22Rv1 (cell line): Measurements from ENCODE around the gene CIDEB.

Experiments used
- H3K27ac ChIP-seq: fragments of 450-650 bp; 2 replicates; pipeline ENCODE4 v1.5.1; 2017
- CTCF ChIP-seq: fragments of 450-650 bp; IDR thresholded peaks from 2 replicates; pipeline ENCODE4 v1.5.1; 2017; ENCODE audit warnings: mild to moderate bottlenecking
- ZFX ChIP-seq: fragments of 450-650 bp; IDR thresholded peaks from 2 replicates; pipeline ENCODE4 v1.6.1; 2017; ENCODE audit warnings: antibody characterized with exemption, borderline replicate concordance

The CIDEB gene

GRCh38 chr14:24283796-24284460 lies 23.8 kb downstream of the CIDEB start:
- no peak overlapping the region for H3K27ac ChIP-seq
- no peak for TF ChIP-seq ZFX
- no peak for TF ChIP-seq CTCF

GRCh38 chr14:24282736-24283135 lies 25.0 kb downstream of the CIDEB start:
- TF ChIP-seq ZFX (no peak), CTCF (no peak)
- no peak overlapping the region for H3K27ac ChIP-seq

- TF ChIP-seq CTCF (no peak), ZFX (no peak)
- H3K27ac ChIP-seq: no peak overlapping the region
Measured at GRCh38 chr14:24281636-24282035, 26.1 kb downstream of the CIDEB start.

GRCh38 chr14:24280797-24281460 lies 26.8 kb downstream of the CIDEB start:
- no peak overlapping the region for H3K27ac ChIP-seq
- no peak for TF ChIP-seq CTCF
- TF ChIP-seq ZFX: no peak

GRCh38 chr14:24279301-24280186 lies 28.2 kb downstream of the CIDEB start:
- H3K27ac ChIP-seq: no peak overlapping the region
- no peak for TF ChIP-seq ZFX
- peak; percentile 56 for TF ChIP-seq CTCF

- TF ChIP-seq ZFX (no peak), CTCF (no peak)
- H3K27ac ChIP-seq: no peak overlapping the region
Measured at GRCh38 chr14:24278424-24278823, 29.4 kb downstream of the CIDEB start.
